Loucy (cell line): Measurements from ENCODE around the gene LTBP1.
A peak's percentile ranks its signal among the peaks of the same experiment; 100 is the strongest.

Experiments
- H2AFZ ChIP-seq: fragments of 200-600 bp; sonication (generic); 2 replicates; pipeline ENCODE4 v1.6.0; 2016; ENCODE audit warnings: antibody characterized with exemption, mild to moderate bottlenecking, low read length, moderate library complexity
- H3F3A ChIP-seq: fragments of 200-600 bp; 2 replicates; pipeline ENCODE4 v1.6.0; 2016; ENCODE audit warnings: antibody characterized with exemption, low read depth, mild to moderate bottlenecking
- H3K27me3 ChIP-seq: fragments of 200-600 bp; sonication (generic); 2 replicates; pipeline ENCODE4 v1.6.1; 2014; ENCODE audit warnings: low read length, mild to moderate bottlenecking; ENCODE audit not compliant: insufficient read depth, poor library complexity, severe bottlenecking
- H3K36me3 ChIP-seq: fragments of 200-600 bp; sonication (generic); 2 replicates; pipeline ENCODE4 v1.6.1; 2016; ENCODE audit warnings: low read length; ENCODE audit not compliant: insufficient read depth
- H3K4me1 ChIP-seq: fragments of 200-600 bp; sonication (generic); 2 replicates; pipeline ENCODE4 v1.5.1; 2014; ENCODE audit warnings: low read length, mild to moderate bottlenecking; ENCODE audit not compliant: insufficient read depth, poor library complexity, severe bottlenecking
- H3K4me2 ChIP-seq: fragments of 200-600 bp; sonication (generic); 2 replicates; pipeline ENCODE4 v1.6.0; 2014; ENCODE audit warnings: antibody characterized with exemption, low read length, low read depth, mild to moderate bottlenecking; ENCODE audit not compliant: poor library complexity, severe bottlenecking
- H3K4me3 ChIP-seq: fragments of 200-600 bp; sonication (generic); 2 replicates; pipeline ENCODE4 v1.5.1; 2014; ENCODE audit warnings: low read length, mild to moderate bottlenecking, mixed read lengths; ENCODE audit not compliant: poor library complexity, severe bottlenecking
- H3K79me2 ChIP-seq: fragments of 200-600 bp; sonication (generic); 2 replicates; pipeline ENCODE4 v1.6.1; 2014; ENCODE audit warnings: low read length; ENCODE audit not compliant: insufficient read depth
- H3K9ac ChIP-seq: fragments of 200-600 bp; sonication (generic); 2 replicates; pipeline ENCODE4 v1.6.0; 2014; ENCODE audit warnings: mild to moderate bottlenecking, low read depth, low read length, moderate library complexity; ENCODE audit not compliant: poor library complexity, severe bottlenecking
- H3K9me2 ChIP-seq: fragments of 200-600 bp; sonication (generic); replicated peaks from 2 replicates; pipeline ENCODE4 v1.6.1; 2016; ENCODE audit warnings: low read depth, low read length, mixed read lengths
- H3K9me3 ChIP-seq: fragments of 200-600 bp; sonication (generic); 2 replicates; pipeline ENCODE4 v1.6.1; 2014; ENCODE audit warnings: mild to moderate bottlenecking, antibody characterized with exemption, low read length, low read depth; ENCODE audit not compliant: insufficient read depth
- H4K20me1 ChIP-seq: fragments of 200-600 bp; sonication (generic); 2 replicates; pipeline ENCODE4 v1.6.0; 2014; ENCODE audit warnings: antibody characterized with exemption, low read length, mild to moderate bottlenecking; ENCODE audit not compliant: insufficient read depth, poor library complexity, severe bottlenecking
- EZH2phosphoT487 ChIP-seq: fragments of 200-600 bp; IDR thresholded peaks from 2 replicates; pipeline ENCODE4 v1.6.1; 2018; ENCODE audit warnings: antibody characterized with exemption, mild to moderate bottlenecking, moderate library complexity, borderline replicate concordance
- TF ChIP-seq, protein P1 (sequence below): fragments of 200-600 bp; sonication (generic); conservative IDR thresholded peaks from 2 replicates; pipeline ENCODE4 v1.5.1; 2014; ENCODE audit warnings: mild to moderate bottlenecking, antibody characterized with exemption, low read length

Gene LTBP1

DNA sequence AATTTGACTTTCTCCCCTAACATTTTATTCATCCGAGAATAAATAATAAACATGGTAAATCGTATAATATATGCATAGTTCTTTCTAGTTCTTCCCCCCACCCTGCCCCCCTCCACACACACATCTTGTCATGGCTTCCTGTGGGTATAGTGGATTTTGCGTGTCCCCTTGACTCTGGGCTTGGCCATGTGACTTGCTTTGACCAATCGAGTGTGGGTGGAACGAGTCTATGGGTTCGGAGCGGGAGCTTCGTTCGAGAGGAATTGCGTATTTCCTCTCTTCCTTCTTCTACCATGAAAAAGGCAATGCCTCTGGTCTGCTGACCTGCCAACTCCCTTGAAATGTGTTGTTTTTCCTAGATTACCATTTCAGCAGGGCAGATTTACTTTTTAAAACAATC is 175.2 kb downstream of the LTBP1 start:
- Histone ChIP-seq H3K4me1 (peaks cover 42% of the 10 kb centered on the region), H3K9me2 (no peaks in the 10 kb centered on the region), H4K20me1 (no peaks in the 10 kb centered on the region), H3K9me3 (no peaks in the 10 kb centered on the region), H3K27me3 (no peaks in the 10 kb centered on the region), H3K4me2 (peak overlapping the region; percentile 49), H3K36me3 (no peaks in the 10 kb centered on the region), H3F3A (peaks cover 7% of the 10 kb centered on the region; the same call in 1 of the 2 replicates), H2AFZ (no peak overlapping the region), H3K79me2 (no peaks in the 10 kb centered on the region), H3K9ac (peak overlapping the region; percentile 63), H3K4me3 (peak overlapping the region; percentile 50)
- TF ChIP-seq, protein P1, sequence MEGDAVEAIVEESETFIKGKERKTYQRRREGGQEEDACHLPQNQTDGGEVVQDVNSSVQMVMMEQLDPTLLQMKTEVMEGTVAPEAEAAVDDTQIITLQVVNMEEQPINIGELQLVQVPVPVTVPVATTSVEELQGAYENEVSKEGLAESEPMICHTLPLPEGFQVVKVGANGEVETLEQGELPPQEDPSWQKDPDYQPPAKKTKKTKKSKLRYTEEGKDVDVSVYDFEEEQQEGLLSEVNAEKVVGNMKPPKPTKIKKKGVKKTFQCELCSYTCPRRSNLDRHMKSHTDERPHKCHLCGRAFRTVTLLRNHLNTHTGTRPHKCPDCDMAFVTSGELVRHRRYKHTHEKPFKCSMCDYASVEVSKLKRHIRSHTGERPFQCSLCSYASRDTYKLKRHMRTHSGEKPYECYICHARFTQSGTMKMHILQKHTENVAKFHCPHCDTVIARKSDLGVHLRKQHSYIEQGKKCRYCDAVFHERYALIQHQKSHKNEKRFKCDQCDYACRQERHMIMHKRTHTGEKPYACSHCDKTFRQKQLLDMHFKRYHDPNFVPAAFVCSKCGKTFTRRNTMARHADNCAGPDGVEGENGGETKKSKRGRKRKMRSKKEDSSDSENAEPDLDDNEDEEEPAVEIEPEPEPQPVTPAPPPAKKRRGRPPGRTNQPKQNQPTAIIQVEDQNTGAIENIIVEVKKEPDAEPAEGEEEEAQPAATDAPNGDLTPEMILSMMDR: no peak
- TF ChIP-seq EZH2phosphoT487: no peak

DNA sequence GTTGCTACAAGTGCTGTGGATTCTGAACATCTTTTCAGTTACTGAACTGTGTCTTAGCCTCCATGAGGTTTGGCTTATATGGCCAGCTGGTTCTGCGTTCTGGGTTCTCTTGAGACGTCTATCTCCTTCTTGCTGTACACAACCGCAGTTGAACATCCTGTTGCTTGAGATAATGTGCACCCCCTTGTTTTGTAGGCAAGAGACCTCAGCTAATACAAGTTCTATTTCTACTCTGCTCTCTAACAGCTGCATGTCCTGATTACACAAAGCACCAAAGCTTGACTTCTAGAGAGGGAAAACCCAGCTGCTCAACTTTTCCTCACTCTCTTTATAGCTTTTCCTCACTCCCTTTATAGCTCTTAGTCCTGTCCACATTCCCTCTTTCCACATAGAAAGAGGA is 176.0 kb downstream of the LTBP1 start:
- Histone ChIP-seq H3F3A (peaks cover 7% of the 10 kb centered on the region; the same call in 1 of the 2 replicates), H3K9me3 (no peaks in the 10 kb centered on the region), H3K4me1 (peaks cover 38% of the 10 kb centered on the region), H3K79me2 (no peaks in the 10 kb centered on the region), H3K9me2 (no peaks in the 10 kb centered on the region), H3K9ac (peak overlapping the region; percentile 64), H2AFZ (no peak overlapping the region), H4K20me1 (no peaks in the 10 kb centered on the region), H3K4me2 (peak overlapping the region; percentile 49), H3K4me3 (peak overlapping the region; percentile 13), H3K27me3 (no peaks in the 10 kb centered on the region), H3K36me3 (no peaks in the 10 kb centered on the region)
- no peak for TF ChIP-seq EZH2phosphoT487
- TF ChIP-seq, protein P1: no peak

DNA sequence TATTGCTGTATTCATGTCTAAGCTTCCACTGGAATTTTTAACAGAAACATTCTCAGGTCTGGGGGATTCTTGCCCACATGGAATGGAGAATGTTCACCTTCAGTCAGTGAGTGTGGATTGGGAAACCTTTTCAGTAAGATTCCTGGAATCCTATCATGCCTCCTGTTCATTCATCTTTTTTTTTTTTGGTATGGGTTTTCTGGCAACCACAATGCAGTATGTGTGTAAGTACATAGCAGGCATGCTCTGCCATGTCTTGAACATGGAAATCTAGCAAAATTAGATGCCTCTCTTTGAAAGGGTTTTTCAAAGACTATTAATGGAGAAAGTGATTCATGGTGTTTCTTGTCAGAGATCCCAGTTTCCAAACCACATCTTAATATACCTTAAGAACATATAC is 176.5 kb downstream of the LTBP1 start:
- TF ChIP-seq, protein P1: no peak
- TF ChIP-seq EZH2phosphoT487: no peak
- Histone ChIP-seq H3K4me2 (peak overlapping the region; percentile 38), H2AFZ (no peak overlapping the region), H3K4me1 (peaks cover 37% of the 10 kb centered on the region), H3K9me3 (no peaks in the 10 kb centered on the region), H3K79me2 (no peaks in the 10 kb centered on the region), H3K9ac (peak overlapping the region; percentile 64), H3K4me3 (peak overlapping the region; percentile 13), H3K9me2 (no peaks in the 10 kb centered on the region), H3F3A (peaks cover 7% of the 10 kb centered on the region; the same call in 1 of the 2 replicates), H3K27me3 (no peaks in the 10 kb centered on the region), H4K20me1 (no peaks in the 10 kb centered on the region), H3K36me3 (no peaks in the 10 kb centered on the region)
